Measurements from ENCODE around the gene LRRC17.

LRRC17 gene

GRCh38 chr7:102983602-102984001 is 70.8 kb downstream of the LRRC17 start:
- H3K27ac ChIP-seq = no peak overlapping the region
- TF ChIP-seq, protein P1, sequence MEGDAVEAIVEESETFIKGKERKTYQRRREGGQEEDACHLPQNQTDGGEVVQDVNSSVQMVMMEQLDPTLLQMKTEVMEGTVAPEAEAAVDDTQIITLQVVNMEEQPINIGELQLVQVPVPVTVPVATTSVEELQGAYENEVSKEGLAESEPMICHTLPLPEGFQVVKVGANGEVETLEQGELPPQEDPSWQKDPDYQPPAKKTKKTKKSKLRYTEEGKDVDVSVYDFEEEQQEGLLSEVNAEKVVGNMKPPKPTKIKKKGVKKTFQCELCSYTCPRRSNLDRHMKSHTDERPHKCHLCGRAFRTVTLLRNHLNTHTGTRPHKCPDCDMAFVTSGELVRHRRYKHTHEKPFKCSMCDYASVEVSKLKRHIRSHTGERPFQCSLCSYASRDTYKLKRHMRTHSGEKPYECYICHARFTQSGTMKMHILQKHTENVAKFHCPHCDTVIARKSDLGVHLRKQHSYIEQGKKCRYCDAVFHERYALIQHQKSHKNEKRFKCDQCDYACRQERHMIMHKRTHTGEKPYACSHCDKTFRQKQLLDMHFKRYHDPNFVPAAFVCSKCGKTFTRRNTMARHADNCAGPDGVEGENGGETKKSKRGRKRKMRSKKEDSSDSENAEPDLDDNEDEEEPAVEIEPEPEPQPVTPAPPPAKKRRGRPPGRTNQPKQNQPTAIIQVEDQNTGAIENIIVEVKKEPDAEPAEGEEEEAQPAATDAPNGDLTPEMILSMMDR (conservative IDR thresholded peaks at IDR 0.05) = no peak
- TF ChIP-seq ZFX (IDR thresholded peaks at IDR 0.05) = no peak

DNA sequence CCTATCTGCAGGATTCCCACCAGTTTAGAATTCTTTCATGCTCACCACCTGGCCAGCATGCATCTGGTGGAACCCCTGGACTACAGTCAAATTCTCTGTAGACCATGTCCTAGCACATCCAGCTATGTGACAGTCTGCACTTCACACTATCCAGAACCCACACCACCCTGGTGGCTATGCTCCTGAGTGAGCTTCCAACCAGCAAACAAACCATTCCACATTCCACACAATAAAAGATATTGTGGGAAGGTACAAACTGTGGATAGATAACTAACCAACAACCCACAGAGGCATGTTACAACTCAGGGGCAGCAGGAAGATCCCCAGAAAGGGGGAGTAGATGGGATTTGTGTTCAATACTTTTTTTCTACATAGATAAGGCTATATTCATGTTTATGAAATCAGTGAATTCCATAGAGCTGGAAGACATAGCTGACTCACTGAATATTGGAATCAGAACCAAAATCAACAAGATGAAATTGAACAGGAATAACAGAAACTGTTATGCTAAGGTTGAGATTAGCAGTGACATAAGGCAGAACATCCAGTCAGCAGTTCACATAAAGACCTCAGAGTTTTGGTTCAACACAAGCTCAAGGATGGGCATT is 72.5 kb downstream of the LRRC17 start:
- TF ChIP-seq, protein P1 (conservative IDR thresholded peaks at IDR 0.05) = no peak
- no peak for TF ChIP-seq ZFX (IDR thresholded peaks at IDR 0.05)
- H3K27ac ChIP-seq = no peak overlapping the region

- no peak overlapping the region; the same call in 1 of the 2 replicates for H3K27ac ChIP-seq
- no peak for TF ChIP-seq ZFX (IDR thresholded peaks at IDR 0.05)
- TF ChIP-seq, protein P1 (conservative IDR thresholded peaks at IDR 0.05) = no peak
Observed at GRCh38 chr7:102988088-102988487, 75.3 kb downstream of the LRRC17 start.

DNA sequence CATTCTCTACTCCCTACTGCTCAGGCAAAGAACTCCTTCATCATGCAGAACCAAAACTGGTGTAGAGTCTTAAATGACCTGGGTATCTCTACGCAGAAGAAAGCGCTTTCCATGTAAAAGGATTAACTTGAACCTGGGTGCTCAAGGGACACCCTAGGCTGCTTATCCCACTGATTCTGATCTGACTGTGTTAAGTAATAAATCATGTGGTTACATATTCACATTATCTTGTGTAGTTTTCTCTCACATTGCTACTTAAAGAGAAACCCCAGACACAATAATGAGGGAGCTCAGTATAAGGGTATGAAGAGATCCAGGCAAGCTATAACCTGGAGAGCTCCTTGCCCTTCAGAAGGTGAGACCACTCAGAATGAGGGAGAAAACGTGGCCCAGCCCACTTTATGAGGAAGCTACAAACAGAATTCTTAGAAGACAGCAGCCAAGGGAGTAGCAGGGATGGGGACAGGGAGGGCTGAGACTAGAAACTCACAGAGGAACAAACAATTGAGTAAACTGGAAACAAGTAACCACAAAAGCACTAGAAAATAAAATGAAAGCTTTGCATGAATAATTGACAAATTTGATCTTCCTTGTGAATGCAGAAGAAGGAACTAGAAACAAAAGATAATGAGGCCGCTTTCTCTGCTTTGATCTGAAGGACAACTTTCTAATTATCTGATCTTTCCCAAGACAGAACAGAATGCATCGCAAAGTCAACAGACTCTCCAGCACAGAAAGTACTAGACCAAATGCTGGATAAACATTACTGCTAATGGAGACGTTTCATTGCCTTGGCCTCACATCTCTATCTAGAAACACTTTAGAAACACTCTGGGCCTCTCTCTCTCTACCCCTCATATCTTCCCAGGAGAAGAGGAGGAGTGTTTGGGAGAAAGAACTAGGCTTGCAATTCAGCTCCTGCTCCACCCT is 76.1 kb downstream of the LRRC17 start:
- TF ChIP-seq ZFX (IDR thresholded peaks at IDR 0.05) = no peak
- TF ChIP-seq, protein P1 (conservative IDR thresholded peaks at IDR 0.05) = no peak
- peak overlapping the region; percentile 54; the same call in 1 of the 2 replicates for H3K27ac ChIP-seq

DNA sequence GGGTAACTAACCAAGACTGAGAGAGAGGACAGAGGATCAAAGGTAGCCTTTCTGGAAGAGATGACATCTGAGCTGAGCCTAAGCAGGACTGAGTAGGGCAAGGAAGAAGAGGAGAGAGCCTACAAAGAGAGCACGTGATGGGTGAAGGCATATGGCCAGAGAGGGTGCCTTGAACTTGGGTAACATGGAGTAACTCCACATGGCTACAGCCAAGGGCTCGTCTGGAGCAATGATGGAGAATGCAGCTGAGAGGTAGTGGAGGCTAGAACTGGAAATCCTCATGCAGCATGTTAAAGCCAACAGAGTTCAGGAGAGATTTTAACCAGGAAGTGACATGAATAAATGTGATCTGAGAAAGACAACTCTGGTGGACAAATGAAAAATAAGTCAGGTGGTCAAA is 77.8 kb downstream of the LRRC17 start:
- TF ChIP-seq ZFX (IDR thresholded peaks at IDR 0.05) = no peak
- TF ChIP-seq, protein P1 (conservative IDR thresholded peaks at IDR 0.05) = no peak
- H3K27ac ChIP-seq = peak overlapping the region; percentile 47; the same call in 1 of the 2 replicates

DNA sequence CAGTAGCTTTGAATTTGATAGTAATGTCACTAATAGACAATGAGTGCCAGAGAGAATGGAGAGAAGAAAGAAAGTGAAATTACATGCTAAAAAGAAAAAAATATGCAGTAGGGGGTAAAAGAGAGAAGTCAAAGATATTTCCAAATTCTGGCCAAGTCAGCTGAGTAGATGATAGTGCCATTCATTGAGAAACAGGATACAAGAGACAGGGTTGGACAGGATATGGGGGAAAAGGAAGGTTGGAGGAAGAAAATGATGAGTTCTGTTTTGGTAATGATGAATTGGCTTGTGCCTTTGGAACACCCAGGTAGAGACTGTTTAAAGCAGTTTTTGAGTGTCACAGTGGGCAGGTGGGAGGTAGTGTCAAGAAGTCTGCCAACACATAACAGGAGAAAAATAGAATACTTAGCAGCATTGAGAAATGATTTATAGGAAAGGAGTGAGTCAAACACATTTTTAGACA is 78.3 kb downstream of the LRRC17 start:
- no peak for TF ChIP-seq ZFX (IDR thresholded peaks at IDR 0.05)
- TF ChIP-seq, protein P1 (conservative IDR thresholded peaks at IDR 0.05) = no peak
- H3K27ac ChIP-seq = peak overlapping the region; percentile 47; the same call in 1 of the 2 replicates
